Measurements from ENCODE around the gene MED15.

- TF ChIP-seq POLR2AphosphoS5 (IDR thresholded peaks at IDR 0.05; ENCODE audit: borderline replicate concordance, low read depth, low read length) (no peak), EZH2 (IDR thresholded peaks at IDR 0.05) (no peak), FOXP2 (optimal IDR thresholded peaks at IDR 0.05; ENCODE audit: control extremely low read depth, extremely low read length, insufficient read depth) (no peak)
Measured at GRCh38 chr22:20576445-20576816, 69.0 kb downstream of the MED15 start.

Data from SK-N-MC (cell line).